Measurements from ENCODE around the gene IKBKE. TPM values are rescaled to one million over a fixed set of nuclear protein-coding genes. Genes with fewer than 3 reads are reported as not detected.

Gene IKBKE
- total RNA-seq, 1 experiment from 2014 or later, result 6.6 TPM

GRCh38 chr1:206442101-206442500, 28.2 kb upstream of the IKBKE start:
- no peak overlapping the region for H3T11ph ChIP-seq (ENCODE audit: low read length)
- no peaks in the 10 kb centered on the region for H3K4me1 Mint-ChIP-seq

More at GRCh38 chr1:206442101-206442500, 28.2 kb upstream of the IKBKE start:
- H3K9me3 Mint-ChIP-seq, result no peaks in the 10 kb centered on the region
- Histone ChIP-seq H3K23ac (ENCODE audit: insufficient read length, low read depth, low read length) (no peak overlapping the region), H2BK12ac (ENCODE audit: insufficient read length, low read depth, low read length) (no peak overlapping the region), H4K20me1 (ENCODE audit: control insufficient read depth, insufficient read depth, insufficient read length) (no peaks in the 10 kb centered on the region), H2BK15ac (ENCODE audit: low read depth, low read length) (no peak overlapping the region), H2BK20ac (ENCODE audit: low read depth, low read length, poor library complexity, severe bottlenecking) (no peak overlapping the region), H2BK120ac (ENCODE audit: low read depth, low read length, poor library complexity, severe bottlenecking) (no peak overlapping the region), H2BK5ac (ENCODE audit: insufficient read length, low read length) (no peak overlapping the region), H3K23me2 (ENCODE audit: insufficient read length, low read depth, low read length, poor library complexity, severe bottlenecking) (no peaks in the 10 kb centered on the region), H3K27ac (ENCODE audit: insufficient read length, low read depth, low read length) (no peak overlapping the region), H3K14ac (ENCODE audit: insufficient read depth, low read length) (no peak overlapping the region), H3K4me1 (ENCODE audit: insufficient read depth, low read length) (no peaks in the 10 kb centered on the region), H3K27me3 (ENCODE audit: insufficient read depth, low read length) (no peaks in the 10 kb centered on the region), H2AFZ (ENCODE audit: low read length) (no peak overlapping the region), H4K91ac (ENCODE audit: insufficient read length, low read depth, low read length) (no peak overlapping the region), H4K5ac (ENCODE audit: insufficient read length, low read depth, low read length) (no peak overlapping the region), H3K56ac (ENCODE audit: insufficient read length, low read depth, low read length) (no peak overlapping the region), H3K79me2 (ENCODE audit: insufficient read depth, low read length) (no peaks in the 10 kb centered on the region), H3K18ac (ENCODE audit: insufficient read length, low read depth, low read length) (no peak overlapping the region), H3K9me3 (ENCODE audit: control insufficient read depth, low read depth, low read length) (no peaks in the 10 kb centered on the region), H4K8ac (replicated peaks; ENCODE audit: insufficient read length, low read depth, low read length) (no peak overlapping the region), H2AK5ac (ENCODE audit: insufficient read length, low read length) (no peak overlapping the region), H3K4me2 (ENCODE audit: insufficient read depth, insufficient read length, low read length) (no peak overlapping the region), H3K9ac (ENCODE audit: extremely low read depth, insufficient read length, low read length) (no peak overlapping the region), H3K79me1 (ENCODE audit: insufficient read depth, low read depth, low read length, poor library complexity, severe bottlenecking) (no peaks in the 10 kb centered on the region), H3K4ac (ENCODE audit: low read depth, low read length) (no peak overlapping the region)
- H3K27ac Mint-ChIP-seq, result no peak overlapping the region; a peak in 1 of 7 replicates
- no peak for DNase-seq
- peaks cover 32 to 52% (median 52%) of the 10 kb centered on the region in 3 experiments; a peak in 6 of 7 replicates for H3K36me3 Mint-ChIP-seq (ENCODE audit: insufficient read depth in 1 of 3, low read depth in 3 of 3)
- TF ChIP-seq, protein P1, sequence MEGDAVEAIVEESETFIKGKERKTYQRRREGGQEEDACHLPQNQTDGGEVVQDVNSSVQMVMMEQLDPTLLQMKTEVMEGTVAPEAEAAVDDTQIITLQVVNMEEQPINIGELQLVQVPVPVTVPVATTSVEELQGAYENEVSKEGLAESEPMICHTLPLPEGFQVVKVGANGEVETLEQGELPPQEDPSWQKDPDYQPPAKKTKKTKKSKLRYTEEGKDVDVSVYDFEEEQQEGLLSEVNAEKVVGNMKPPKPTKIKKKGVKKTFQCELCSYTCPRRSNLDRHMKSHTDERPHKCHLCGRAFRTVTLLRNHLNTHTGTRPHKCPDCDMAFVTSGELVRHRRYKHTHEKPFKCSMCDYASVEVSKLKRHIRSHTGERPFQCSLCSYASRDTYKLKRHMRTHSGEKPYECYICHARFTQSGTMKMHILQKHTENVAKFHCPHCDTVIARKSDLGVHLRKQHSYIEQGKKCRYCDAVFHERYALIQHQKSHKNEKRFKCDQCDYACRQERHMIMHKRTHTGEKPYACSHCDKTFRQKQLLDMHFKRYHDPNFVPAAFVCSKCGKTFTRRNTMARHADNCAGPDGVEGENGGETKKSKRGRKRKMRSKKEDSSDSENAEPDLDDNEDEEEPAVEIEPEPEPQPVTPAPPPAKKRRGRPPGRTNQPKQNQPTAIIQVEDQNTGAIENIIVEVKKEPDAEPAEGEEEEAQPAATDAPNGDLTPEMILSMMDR (conservative IDR thresholded peaks at IDR 0.05), result no peak
- H3K27me3 Mint-ChIP-seq (ENCODE audit: low read depth), result no peaks in the 10 kb centered on the region; the same call in 1 of the 2 replicates
- no peak overlapping the region for H3K4me3 Mint-ChIP-seq
- WGBS (ENCODE audit: extremely low coverage, insufficient read length, low lambda C conversion rate), result no CpG with 5 or more reads among the region's 4 CpGs

Measured in H9 (cell line).